ENCODE data around the gene GLRX5. TPM values are rescaled to one million over a fixed set of nuclear protein-coding genes. Genes with fewer than 3 reads are reported as not detected.

GLRX5 gene
- total and polyA plus RNA-seq, 2 experiments from 2014 or later = 91.4 to 130 TPM

- Mint-ChIP-seq H3K4me1 (peaks cover 22% of the 10 kb centered on the region), H3K27me3 (ENCODE audit: insufficient read depth, low read depth, poor library complexity) (no peaks in the 10 kb centered on the region), H3K36me3 (ENCODE audit: low read depth) (no peaks in the 10 kb centered on the region), H3K4me3 (no peak overlapping the region), H3K27ac (no peak overlapping the region), H3K9me3 (no peaks in the 10 kb centered on the region)
- Histone ChIP-seq H3K79me2 (replicated peaks; ENCODE audit: insufficient read depth) (peaks cover 87% of the 10 kb centered on the region), H3K4me1 (ENCODE audit: insufficient read depth) (peaks cover 6% of the 10 kb centered on the region), H3K27me3 (ENCODE audit: insufficient read depth) (no peaks in the 10 kb centered on the region), H3F3A (replicated peaks; ENCODE audit: low read depth) (no peaks in the 10 kb centered on the region), H3K27ac (ENCODE audit: low read depth) (no peak overlapping the region), H2AFZ (no peak overlapping the region), H3K36me3 (ENCODE audit: insufficient read depth) (no peaks in the 10 kb centered on the region), H3K4me3 (no peak overlapping the region), H4K20me1 (replicated peaks; ENCODE audit: insufficient read depth) (peaks cover 70% of the 10 kb centered on the region), H3K9me2 (ENCODE audit: insufficient read depth) (no peaks in the 10 kb centered on the region), H3K4me2 (no peak overlapping the region)
- DNase-seq (ENCODE audit: low spot score) (no peak), ATAC-seq (no peak)
- TF ChIP-seq ZNF331 (CRISPR knock-in tag; IDR thresholded peaks at IDR 0.05; ENCODE audit: low read depth) (no peak), EZH2phosphoT487 (IDR thresholded peaks at IDR 0.05; ENCODE audit: unreplicated experiment) (no peak), NANOG (IDR thresholded peaks at IDR 0.05; ENCODE audit: borderline replicate concordance) (no peak), STAT1 (IDR thresholded peaks at IDR 0.05; ENCODE audit: unreplicated experiment) (no peak), ZNF114 (CRISPR knock-in tag; IDR thresholded peaks at IDR 0.05) (no peak), EZH2 (IDR thresholded peaks at IDR 0.05; ENCODE audit: low read depth, unreplicated experiment) (no peak), CREB1 (CRISPR knock-in tag; IDR thresholded peaks at IDR 0.05; ENCODE audit: low read depth) (no peak), JUNB (IDR thresholded peaks at IDR 0.05; ENCODE audit: unreplicated experiment) (no peak)
- TF ChIP-seq, protein P1, sequence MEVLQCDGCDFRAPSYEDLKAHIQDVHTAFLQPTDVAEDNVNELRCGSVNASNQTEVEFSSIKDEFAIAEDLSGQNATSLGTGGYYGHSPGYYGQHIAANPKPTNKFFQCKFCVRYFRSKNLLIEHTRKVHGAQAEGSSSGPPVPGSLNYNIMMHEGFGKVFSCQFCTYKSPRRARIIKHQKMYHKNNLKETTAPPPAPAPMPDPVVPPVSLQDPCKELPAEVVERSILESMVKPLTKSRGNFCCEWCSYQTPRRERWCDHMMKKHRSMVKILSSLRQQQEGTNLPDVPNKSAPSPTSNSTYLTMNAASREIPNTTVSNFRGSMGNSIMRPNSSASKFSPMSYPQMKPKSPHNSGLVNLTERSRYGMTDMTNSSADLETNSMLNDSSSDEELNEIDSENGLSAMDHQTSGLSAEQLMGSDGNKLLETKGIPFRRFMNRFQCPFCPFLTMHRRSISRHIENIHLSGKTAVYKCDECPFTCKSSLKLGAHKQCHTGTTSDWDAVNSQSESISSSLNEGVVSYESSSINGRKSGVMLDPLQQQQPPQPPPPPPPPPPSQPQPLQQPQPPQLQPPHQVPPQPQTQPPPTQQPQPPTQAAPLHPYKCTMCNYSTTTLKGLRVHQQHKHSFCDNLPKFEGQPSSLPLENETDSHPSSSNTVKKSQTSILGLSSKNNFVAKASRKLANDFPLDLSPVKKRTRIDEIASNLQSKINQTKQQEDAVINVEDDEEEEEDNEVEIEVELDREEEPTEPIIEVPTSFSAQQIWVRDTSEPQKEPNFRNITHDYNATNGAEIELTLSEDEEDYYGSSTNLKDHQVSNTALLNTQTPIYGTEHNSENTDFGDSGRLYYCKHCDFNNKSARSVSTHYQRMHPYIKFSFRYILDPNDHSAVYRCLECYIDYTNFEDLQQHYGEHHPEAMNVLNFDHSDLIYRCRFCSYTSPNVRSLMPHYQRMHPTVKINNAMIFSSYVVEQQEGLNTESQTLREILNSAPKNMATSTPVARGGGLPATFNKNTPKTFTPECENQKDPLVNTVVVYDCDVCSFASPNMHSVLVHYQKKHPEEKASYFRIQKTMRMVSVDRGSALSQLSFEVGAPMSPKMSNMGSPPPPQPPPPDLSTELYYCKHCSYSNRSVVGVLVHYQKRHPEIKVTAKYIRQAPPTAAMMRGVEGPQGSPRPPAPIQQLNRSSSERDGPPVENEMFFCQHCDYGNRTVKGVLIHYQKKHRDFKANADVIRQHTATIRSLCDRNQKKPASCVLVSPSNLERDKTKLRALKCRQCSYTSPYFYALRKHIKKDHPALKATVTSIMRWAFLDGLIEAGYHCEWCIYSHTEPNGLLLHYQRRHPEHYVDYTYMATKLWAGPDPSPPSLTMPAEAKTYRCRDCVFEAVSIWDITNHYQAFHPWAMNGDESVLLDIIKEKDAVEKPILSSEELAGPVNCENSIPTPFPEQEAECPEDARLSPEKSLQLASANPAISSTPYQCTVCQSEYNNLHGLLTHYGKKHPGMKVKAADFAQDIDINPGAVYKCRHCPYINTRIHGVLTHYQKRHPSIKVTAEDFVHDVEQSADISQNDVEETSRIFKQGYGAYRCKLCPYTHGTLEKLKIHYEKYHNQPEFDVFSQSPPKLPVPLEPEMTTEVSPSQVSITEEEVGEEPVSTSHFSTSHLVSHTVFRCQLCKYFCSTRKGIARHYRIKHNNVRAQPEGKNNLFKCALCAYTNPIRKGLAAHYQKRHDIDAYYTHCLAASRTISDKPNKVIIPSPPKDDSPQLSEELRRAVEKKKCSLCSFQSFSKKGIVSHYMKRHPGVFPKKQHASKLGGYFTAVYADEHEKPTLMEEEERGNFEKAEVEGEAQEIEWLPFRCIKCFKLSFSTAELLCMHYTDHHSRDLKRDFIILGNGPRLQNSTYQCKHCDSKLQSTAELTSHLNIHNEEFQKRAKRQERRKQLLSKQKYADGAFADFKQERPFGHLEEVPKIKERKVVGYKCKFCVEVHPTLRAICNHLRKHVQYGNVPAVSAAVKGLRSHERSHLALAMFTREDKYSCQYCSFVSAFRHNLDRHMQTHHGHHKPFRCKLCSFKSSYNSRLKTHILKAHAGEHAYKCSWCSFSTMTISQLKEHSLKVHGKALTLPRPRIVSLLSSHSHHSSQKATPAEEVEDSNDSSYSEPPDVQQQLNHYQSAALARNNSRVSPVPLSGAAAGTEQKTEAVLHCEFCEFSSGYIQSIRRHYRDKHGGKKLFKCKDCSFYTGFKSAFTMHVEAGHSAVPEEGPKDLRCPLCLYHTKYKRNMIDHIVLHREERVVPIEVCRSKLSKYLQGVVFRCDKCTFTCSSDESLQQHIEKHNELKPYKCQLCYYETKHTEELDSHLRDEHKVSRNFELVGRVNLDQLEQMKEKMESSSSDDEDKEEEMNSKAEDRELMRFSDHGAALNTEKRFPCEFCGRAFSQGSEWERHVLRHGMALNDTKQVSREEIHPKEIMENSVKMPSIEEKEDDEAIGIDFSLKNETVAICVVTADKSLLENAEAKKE (CRISPR knock-in tag; IDR thresholded peaks at IDR 0.05) = no peak
- TF ChIP-seq, protein P2, sequence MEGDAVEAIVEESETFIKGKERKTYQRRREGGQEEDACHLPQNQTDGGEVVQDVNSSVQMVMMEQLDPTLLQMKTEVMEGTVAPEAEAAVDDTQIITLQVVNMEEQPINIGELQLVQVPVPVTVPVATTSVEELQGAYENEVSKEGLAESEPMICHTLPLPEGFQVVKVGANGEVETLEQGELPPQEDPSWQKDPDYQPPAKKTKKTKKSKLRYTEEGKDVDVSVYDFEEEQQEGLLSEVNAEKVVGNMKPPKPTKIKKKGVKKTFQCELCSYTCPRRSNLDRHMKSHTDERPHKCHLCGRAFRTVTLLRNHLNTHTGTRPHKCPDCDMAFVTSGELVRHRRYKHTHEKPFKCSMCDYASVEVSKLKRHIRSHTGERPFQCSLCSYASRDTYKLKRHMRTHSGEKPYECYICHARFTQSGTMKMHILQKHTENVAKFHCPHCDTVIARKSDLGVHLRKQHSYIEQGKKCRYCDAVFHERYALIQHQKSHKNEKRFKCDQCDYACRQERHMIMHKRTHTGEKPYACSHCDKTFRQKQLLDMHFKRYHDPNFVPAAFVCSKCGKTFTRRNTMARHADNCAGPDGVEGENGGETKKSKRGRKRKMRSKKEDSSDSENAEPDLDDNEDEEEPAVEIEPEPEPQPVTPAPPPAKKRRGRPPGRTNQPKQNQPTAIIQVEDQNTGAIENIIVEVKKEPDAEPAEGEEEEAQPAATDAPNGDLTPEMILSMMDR (conservative IDR thresholded peaks at IDR 0.05; ENCODE audit: low read depth in 2 of 2) = no peak
- TF ChIP-seq, protein P3, sequence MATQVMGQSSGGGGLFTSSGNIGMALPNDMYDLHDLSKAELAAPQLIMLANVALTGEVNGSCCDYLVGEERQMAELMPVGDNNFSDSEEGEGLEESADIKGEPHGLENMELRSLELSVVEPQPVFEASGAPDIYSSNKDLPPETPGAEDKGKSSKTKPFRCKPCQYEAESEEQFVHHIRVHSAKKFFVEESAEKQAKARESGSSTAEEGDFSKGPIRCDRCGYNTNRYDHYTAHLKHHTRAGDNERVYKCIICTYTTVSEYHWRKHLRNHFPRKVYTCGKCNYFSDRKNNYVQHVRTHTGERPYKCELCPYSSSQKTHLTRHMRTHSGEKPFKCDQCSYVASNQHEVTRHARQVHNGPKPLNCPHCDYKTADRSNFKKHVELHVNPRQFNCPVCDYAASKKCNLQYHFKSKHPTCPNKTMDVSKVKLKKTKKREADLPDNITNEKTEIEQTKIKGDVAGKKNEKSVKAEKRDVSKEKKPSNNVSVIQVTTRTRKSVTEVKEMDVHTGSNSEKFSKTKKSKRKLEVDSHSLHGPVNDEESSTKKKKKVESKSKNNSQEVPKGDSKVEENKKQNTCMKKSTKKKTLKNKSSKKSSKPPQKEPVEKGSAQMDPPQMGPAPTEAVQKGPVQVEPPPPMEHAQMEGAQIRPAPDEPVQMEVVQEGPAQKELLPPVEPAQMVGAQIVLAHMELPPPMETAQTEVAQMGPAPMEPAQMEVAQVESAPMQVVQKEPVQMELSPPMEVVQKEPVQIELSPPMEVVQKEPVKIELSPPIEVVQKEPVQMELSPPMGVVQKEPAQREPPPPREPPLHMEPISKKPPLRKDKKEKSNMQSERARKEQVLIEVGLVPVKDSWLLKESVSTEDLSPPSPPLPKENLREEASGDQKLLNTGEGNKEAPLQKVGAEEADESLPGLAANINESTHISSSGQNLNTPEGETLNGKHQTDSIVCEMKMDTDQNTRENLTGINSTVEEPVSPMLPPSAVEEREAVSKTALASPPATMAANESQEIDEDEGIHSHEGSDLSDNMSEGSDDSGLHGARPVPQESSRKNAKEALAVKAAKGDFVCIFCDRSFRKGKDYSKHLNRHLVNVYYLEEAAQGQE (IDR thresholded peaks at IDR 0.05; ENCODE audit: unreplicated experiment) = no peak
Observed at GRCh38 chr14:95541346-95541745, 6.5 kb downstream of the GLRX5 start.
